IPS-11a (cell line): ENCODE results near the gene NTSR1.
"Not testable (repeated sequence)": the region's sequence is repeated elsewhere in the genome, so short reads cannot be mapped to it uniquely, and the experiment has no call there.

ENCODE experiments used
- H3K4me3 ChIP-seq: one replicate; pipeline ENCODE4 v1.5.1; 2013; ENCODE audit warnings: low read depth, low read length, control low read depth

The NTSR1 gene

DNA sequence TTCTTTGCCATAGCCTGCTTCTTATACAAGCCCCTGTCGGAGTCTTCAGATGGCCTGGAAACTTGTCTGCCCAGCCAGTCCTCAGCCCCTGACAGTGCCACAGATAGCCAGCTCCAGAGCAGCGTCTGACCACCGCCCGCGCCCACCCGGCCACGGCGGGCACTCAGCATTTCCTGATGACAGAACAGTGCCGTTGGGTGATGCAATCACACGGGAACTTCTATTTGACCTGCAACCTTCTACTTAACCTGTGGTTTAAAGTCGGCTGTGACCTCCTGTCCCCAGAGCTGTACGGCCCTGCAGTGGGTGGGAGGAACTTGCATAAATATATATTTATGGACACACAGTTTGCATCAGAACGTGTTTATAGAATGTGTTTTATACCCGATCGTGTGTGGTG lies 36.9 kb upstream of the NTSR1 start:
- no peak overlapping the region for H3K4me3 ChIP-seq

- no peak overlapping the region for H3K4me3 ChIP-seq
Measured at GRCh38 chr20:62674370-62674769, 34.3 kb upstream of the NTSR1 start.

DNA sequence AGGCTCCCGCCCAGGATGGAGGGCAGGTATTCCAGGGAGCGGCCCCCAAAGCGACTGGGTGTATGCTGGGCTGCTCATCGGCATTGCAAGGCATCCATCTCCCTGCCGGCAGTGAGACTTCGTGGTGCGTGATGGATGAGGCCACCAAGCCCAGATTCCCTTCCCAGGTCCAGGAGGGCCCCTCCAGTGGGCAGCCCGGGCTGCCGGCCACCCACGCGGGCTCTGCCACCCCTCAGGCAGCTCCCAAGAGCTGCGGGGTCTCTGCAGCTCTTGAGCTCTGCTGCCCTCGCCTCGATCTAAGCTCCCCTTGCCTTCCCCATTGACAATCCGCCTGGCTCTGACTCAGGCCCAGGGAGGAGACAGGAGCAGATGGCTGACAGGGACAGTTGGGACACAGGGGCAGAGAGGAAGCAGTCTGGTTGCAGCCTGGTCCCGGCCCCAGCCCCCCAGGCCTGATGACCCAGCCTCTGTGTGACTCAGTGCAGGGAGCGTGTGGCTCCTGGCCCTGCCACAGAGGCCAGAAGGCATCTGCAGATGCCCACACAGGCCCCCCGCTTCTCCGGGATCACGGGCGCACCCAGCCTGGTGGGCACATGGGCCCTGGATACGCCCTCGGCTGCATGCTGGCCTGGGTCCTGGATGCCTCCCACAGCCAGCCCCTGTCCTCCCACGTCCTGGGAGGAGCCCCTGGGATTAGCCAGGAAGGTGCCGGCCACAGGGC lies 33.3 kb upstream of the NTSR1 start:
- no peak overlapping the region for H3K4me3 ChIP-seq

- no peak overlapping the region for H3K4me3 ChIP-seq
Measured at GRCh38 chr20:62675877-62676260, 32.8 kb upstream of the NTSR1 start.

DNA sequence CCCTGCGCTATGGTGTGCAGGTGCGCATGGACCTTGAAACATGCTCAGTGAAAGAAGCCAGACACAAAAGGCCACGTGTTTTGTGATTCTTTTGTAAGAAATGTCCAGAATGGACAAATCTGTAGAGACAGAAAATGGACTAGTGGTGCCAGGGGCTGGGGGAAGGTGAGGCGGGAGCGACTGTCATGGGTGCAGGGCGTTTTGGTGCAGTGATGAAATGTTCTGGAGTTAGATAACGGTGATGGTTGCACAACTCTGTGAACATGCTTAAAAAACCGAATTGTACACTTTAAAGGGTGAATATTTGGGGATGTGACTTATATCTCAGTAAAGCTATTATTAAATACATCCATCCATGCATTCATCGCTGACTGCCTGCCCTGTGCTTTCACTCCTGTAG lies 31.7 kb upstream of the NTSR1 start:
- no peak overlapping the region for H3K4me3 ChIP-seq

- no peak overlapping the region for H3K4me3 ChIP-seq
Measured at GRCh38 chr20:62677678-62678077, 31.0 kb upstream of the NTSR1 start.

- H3K4me3 ChIP-seq, result no peak overlapping the region
Measured at GRCh38 chr20:62678553-62678952, 30.1 kb upstream of the NTSR1 start.

- H3K4me3 ChIP-seq, result no peak overlapping the region
Measured at GRCh38 chr20:62679978-62680589, 28.6 kb upstream of the NTSR1 start.

GRCh38 chr20:62682912-62683517 lies 25.6 kb upstream of the NTSR1 start:
- no peak overlapping the region for H3K4me3 ChIP-seq

GRCh38 chr20:62683660-62684322 lies 24.8 kb upstream of the NTSR1 start:
- H3K4me3 ChIP-seq, result not testable (repeated sequence)

DNA sequence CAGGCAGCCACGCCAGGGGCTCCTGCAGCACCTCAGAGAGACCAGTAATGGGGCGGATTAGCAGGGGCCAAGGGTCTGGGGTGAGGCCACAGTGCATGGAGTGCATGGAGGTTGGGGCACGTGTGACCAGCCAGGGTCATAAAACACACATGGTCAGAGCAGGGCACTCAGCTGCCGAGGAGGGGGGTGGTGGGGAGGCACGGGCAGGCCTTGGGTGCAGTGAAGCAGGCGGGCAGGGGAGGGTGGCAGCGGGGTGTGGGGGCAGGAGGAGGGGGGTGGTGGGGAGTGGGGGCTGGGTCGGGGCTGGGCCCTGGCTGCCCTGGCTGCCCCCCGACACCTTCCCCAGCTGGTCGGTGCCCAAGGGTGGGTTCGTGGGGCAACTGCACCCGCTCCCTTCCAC lies 23.7 kb upstream of the NTSR1 start:
- no peak overlapping the region for H3K4me3 ChIP-seq

GRCh38 chr20:62685781-62686555 lies 22.7 kb upstream of the NTSR1 start:
- no peak overlapping the region for H3K4me3 ChIP-seq

DNA sequence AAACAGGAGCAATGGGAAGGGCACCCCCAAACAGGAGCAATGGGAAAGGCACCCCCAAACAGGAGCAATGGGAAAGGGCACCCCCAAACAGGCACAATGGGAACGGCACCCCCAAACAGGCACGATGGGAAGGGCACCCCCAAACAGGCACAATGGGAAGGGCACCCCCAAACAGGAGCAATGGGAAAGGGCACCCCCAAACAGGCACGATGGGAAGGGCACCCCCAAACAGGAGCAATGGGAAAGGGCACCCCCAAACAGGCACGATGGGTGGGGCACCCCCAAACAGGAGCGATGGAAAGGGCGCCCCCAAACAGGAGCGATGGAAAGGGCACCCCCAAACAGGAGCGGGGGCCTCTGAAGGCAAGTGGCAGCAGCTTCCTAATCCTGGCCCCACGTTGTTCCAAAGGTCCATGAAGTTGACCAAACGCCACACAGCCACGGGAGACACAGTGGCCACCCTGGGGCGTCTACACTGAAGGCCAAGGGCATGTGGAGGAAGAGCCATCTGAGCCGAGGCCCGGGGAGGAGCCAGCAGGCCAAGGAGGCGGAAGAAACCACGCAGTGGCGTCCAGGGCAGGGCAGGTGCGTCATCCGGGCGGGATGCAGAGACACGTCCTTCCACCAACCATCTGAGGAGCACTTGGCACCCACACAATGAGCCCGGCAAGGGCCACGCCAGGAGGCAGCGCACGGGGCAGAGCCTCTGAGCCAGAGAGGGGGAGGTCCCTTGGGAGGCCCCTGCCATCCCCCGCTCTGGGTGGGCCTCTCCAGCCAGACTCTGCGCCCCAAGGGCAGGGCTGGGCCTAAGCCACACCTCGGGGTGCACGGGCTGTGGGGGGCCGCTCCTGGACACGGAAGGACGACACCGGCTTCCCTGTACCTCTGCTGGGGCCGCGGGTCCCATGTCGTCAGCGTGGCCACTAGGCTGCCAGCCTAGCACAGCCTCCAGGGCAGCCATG lies 21.5 kb upstream of the NTSR1 start:
- H3K4me3 ChIP-seq, result no peak overlapping the region

DNA sequence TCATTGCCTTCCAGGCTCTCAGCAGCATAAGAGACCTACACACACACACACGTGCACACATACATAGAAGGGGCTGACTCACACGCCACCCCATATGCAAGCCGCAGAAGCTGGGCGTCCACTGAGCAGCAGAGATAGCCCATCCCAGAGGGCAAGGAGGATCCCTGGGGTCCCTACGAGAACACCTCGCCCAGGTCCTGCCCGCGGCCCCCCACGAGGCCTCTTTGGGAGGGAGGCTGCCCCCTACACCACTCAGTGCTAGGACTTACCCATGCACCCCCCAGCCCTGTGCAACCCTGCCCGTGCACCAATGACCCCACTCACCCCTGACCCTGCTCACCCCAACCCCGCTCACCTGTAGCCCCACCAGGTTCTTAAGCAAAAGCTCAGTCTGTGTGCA lies 20.6 kb upstream of the NTSR1 start:
- H3K4me3 ChIP-seq, result no peak overlapping the region

DNA sequence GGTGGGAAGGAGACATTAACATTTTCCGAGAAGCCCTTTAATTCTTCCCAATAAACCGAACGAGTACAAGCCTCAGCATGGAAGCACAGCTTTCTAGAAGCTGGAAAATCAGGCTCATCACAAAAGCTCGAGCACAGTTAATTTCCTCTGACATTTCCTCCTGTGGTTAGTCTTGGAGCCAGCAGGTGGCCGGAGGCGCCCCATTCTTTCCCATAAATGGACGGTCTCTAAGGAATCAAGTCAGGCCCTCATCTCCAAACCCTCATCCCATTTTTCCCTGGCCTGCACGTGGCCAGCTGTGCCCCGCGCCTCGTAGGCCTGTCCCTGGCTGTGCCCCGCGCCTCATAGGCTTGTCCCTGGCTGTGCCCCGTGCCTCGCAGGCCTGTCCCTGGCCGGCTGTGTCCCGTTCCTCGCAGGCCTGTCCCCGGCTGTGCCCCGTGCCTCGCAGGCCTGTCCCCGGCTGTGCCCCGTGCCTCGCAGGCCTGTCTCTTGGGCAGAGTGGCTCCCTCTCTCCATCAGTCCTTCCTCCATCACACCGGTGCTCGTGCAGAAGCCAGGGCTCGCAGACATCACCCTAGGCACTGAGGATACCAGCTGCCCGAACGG lies 19.7 kb upstream of the NTSR1 start:
- no peak overlapping the region for H3K4me3 ChIP-seq

DNA sequence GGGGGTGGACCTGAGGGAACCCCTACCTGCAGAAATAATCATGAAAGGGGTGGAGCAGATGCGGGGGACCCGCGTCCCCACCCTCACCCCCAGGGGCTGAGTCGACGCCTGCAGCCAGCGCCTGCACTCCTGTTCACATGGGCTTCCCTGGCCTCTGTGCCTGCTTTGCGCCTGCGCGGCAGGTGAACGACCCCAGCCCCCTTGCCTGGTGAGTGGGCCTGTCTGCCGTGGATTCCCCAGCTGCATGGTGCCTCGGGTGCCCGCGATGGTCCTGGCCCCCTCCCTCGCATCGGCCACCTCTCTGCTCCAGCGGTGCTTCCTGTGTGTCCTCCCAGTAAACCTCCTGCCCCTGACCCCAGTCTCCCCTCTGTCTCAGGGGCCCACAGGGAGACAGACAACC lies 18.8 kb upstream of the NTSR1 start:
- no peak overlapping the region for H3K4me3 ChIP-seq

DNA sequence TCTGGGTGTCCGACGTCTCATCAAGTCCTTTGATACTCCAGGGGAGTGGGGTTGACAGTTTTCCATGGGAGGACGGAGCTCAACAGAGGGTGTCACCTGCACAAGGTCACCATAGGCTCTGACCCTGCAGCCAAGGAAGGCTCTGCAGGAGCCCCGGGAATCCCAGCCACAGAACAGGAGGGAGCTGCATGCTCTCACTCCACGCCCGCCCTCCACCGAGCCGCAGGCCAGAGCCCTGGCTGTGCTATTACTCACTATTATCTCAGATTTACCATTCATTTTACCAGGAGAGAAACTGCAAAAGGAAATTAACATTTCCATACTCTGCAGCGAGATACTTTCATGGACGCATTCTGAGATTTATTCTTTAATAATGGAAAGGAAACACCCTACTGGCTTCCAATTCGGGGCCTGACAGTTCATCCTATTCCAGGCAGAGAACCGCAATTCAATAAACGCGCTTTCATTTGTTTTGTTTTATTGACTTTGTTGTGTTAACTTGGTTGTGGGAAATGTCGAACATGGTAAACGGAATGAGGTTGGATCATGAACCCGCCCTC lies 18.3 kb upstream of the NTSR1 start:
- no peak overlapping the region for H3K4me3 ChIP-seq

DNA sequence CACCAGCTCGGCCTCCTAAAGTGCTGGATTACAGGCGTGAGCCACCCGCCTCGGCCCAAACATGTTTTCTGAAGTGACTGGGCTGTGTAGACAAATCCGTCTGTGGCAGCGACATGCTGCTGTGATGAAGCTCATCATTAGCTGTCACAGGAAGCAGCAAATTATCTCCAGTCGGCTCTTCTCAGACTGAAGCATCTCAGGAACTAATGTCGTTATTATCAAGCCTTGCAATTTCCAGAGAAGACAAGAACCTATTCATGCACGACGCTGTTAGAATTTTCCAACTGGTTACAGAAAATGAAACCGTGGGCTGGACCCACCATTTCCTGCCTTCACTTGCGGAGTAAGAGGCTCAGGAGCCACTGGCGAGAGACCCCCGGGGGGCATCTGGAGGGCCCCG lies 17.1 kb upstream of the NTSR1 start:
- H3K4me3 ChIP-seq, result no peak overlapping the region

GRCh38 chr20:62692176-62692575 lies 16.5 kb upstream of the NTSR1 start:
- no peak overlapping the region for H3K4me3 ChIP-seq
